Smooth muscle cell (in vitro differentiated cells): ENCODE results near the gene SPRR2G. TPM values are rescaled to one million over a fixed set of nuclear protein-coding genes. Genes with fewer than 3 reads are reported as not detected.
"Not testable (repeated sequence)": the region's sequence is repeated elsewhere in the genome, so short reads cannot be mapped to it uniquely, and the experiment has no call there.

ENCODE experiments used
- DNase-seq: peaks from one replicate; lab custom pipeline; 2025; ENCODE audit not compliant: unreplicated experiment; lab: John Stamatoyannopoulos, UW
- H2AFZ ChIP-seq: fragments of 200-600 bp; sonication (generic); 2 replicates; pipeline ENCODE4 v1.6.0; 2016; ENCODE audit warnings: antibody characterized with exemption, low read depth, mild to moderate bottlenecking
- H3F3A ChIP-seq: fragments of 200-600 bp; sonication (generic); 2 replicates; pipeline ENCODE4 v1.6.0; 2017; ENCODE audit warnings: antibody characterized with exemption, low read depth
- H3K27ac ChIP-seq: fragments of 200-600 bp; sonication (generic); 2 replicates; pipeline ENCODE4 v1.5.1; 2016; ENCODE audit warnings: low read depth, mild to moderate bottlenecking
- H3K27me3 ChIP-seq: fragments of 200-600 bp; sonication (generic); 2 replicates; pipeline ENCODE4 v1.6.1; 2016; ENCODE audit warnings: low read depth, mild to moderate bottlenecking
- H3K36me3 ChIP-seq: fragments of 200-600 bp; sonication (generic); 2 replicates; pipeline ENCODE4 v1.5.1; 2016; ENCODE audit warnings: low read depth
- H3K4me1 ChIP-seq: fragments of 200-600 bp; sonication (generic); 2 replicates; pipeline ENCODE4 v1.5.1; 2016; ENCODE audit warnings: low read depth
- H3K4me2 ChIP-seq: fragments of 200-600 bp; sonication (generic); 2 replicates; pipeline ENCODE4 v1.6.0; 2016; ENCODE audit warnings: mild to moderate bottlenecking
- H3K4me3 ChIP-seq: fragments of 200-600 bp; sonication (generic); 2 replicates; pipeline ENCODE4 v1.5.1; 2016; ENCODE audit warnings: mild to moderate bottlenecking
- H3K79me2 ChIP-seq: fragments of 200-600 bp; sonication (generic); 2 replicates; pipeline ENCODE4 v1.6.0; 2016; ENCODE audit warnings: low read depth, mild to moderate bottlenecking
- H3K9ac ChIP-seq: fragments of 200-600 bp; sonication (generic); 2 replicates; pipeline ENCODE4 v1.6.0; 2016; ENCODE audit warnings: low read depth
- H3K9me3 ChIP-seq: fragments of 200-600 bp; sonication (generic); replicated peaks from 2 replicates; pipeline ENCODE4 v1.5.1; 2016; ENCODE audit warnings: low read depth
- H4K20me1 ChIP-seq: fragments of 200-600 bp; sonication (generic); 2 replicates; pipeline ENCODE4 v1.6.0; 2016; ENCODE audit warnings: low read depth
- CTCF ChIP-seq: fragments of 200-600 bp; sonication (generic); IDR thresholded peaks from 2 replicates; pipeline ENCODE4 v1.5.1; 2017; ENCODE audit warnings: borderline replicate concordance, mild to moderate bottlenecking, antibody characterized with exemption; ENCODE audit not compliant: insufficient read depth, poor library complexity, severe bottlenecking
- WGBS: methylation state at CpG from one replicate; pipeline ENCODE4 v1.1.7; 2016; ENCODE audit warnings: low lambda C conversion rate; 5-methylcytosine and 5-hydroxymethylcytosine counted together
- polyA plus RNA-seq: library from polyadenylated mRNA; unstranded; fragments of >200 nt; fragmentation: Nextera tagmentation; extraction: Ambion mirVana; gene quantifications from 2 replicates; pipeline ENCODE4 v1.2.1, GENCODE V29; 2016
- total RNA-seq: library from RNA; depleted of rRNA; stranded (reverse); fragments of >200 nt; gene quantifications from 2 replicates; pipeline ENCODE4 v1.2.3, GENCODE V29; 2014

The SPRR2G gene
- total and polyA plus RNA-seq, 2 experiments from 2014 or later: 22.0 to 103 TPM

- WGBS: 79% methylated on average over 3 of the region's 3 CpGs
- Histone ChIP-seq H3K9ac (no peak overlapping the region), H3K4me3 (no peak overlapping the region), H4K20me1 (no peaks in the 10 kb centered on the region), H3K27ac (no peak overlapping the region), H3K79me2 (no peaks in the 10 kb centered on the region), H3K9me3 (peaks cover 7% of the 10 kb centered on the region), H3F3A (no peaks in the 10 kb centered on the region), H3K4me1 (no peaks in the 10 kb centered on the region), H3K36me3 (no peaks in the 10 kb centered on the region), H3K27me3 (no peaks in the 10 kb centered on the region), H3K4me2 (no peak overlapping the region), H2AFZ (no peak overlapping the region)
- TF ChIP-seq CTCF: no peak
- no peak for DNase-seq
These were observed 9.3 kb downstream of the SPRR2G start for GRCh38 chr1:153141377-153141776.

GRCh38 chr1:153140484-153140883 is 10.2 kb downstream of the SPRR2G start:
- Histone ChIP-seq H3K36me3 (no peaks in the 10 kb centered on the region), H3K27me3 (no peaks in the 10 kb centered on the region), H3K4me3 (no peak overlapping the region), H3K4me1 (no peaks in the 10 kb centered on the region), H3F3A (no peaks in the 10 kb centered on the region), H4K20me1 (no peaks in the 10 kb centered on the region), H3K27ac (no peak overlapping the region), H3K9ac (no peak overlapping the region), H3K9me3 (peaks cover 7% of the 10 kb centered on the region), H2AFZ (no peak overlapping the region), H3K4me2 (no peak overlapping the region), H3K79me2 (no peaks in the 10 kb centered on the region)
- no peak for TF ChIP-seq CTCF
- WGBS: 77% methylated on average over 3 of the region's 3 CpGs
- no peak for DNase-seq

DNA sequence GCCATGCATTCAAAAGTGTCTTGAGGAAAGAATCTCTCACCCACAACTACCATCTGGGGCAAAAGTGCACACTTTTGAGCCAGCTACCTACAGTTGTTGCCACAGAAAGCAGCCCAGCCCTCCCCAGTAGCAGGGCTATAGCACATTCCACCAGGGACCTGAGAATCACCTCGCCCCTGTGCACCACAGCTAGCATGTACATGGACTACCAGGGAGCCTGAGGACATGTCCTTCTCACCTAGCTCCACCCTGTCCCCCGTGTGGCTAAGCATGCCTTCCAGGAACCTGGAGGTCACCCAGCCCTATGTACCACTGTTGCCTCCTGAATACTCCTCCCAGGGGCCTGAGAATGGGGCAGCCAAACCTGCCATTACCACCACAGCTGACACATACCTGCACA is 16.9 kb downstream of the SPRR2G start:
- Histone ChIP-seq H2AFZ (no peak overlapping the region), H4K20me1 (no peaks in the 10 kb centered on the region), H3K27me3 (no peaks in the 10 kb centered on the region), H3K4me2 (no peak overlapping the region), H3K9ac (no peak overlapping the region), H3K79me2 (no peaks in the 10 kb centered on the region), H3K4me3 (no peak overlapping the region), H3F3A (no peaks in the 10 kb centered on the region), H3K36me3 (no peaks in the 10 kb centered on the region), H3K27ac (no peak overlapping the region), H3K4me1 (no peaks in the 10 kb centered on the region), H3K9me3 (peaks cover 2% of the 10 kb centered on the region)
- no peak for TF ChIP-seq CTCF
- no peak for DNase-seq
- WGBS: 82% methylated on average over 2 of the region's 2 CpGs

DNA sequence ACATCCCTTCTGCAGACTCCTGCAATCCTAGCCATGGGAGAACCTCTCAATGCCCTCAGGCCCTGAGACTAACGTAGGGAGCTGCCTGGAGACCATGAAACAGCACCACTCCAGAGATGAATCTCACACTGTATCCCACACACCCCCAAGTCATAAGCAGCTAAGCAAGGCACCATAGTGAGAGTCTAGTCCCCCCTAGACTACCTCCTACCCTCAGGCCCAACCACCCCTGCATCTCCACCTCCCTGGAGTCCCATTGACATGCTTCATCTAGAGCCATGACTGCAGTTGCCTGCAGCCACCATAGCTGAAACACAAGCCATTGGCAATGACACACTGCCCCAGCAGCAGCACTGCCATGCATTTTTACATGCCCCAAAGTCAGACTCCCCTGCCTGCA is 17.4 kb downstream of the SPRR2G start:
- no peak overlapping the region for H2AFZ ChIP-seq
- no peak overlapping the region for H3K9ac ChIP-seq
- 75% methylated on average over 1 of the region's 1 CpG for WGBS
- no peak overlapping the region for H3K4me3 ChIP-seq
- no peaks in the 10 kb centered on the region for H3K27me3 ChIP-seq
- H3K4me2 ChIP-seq: no peak overlapping the region
- no peaks in the 10 kb centered on the region for H3K36me3 ChIP-seq
- no peaks in the 10 kb centered on the region for H3F3A ChIP-seq
- TF ChIP-seq CTCF: no peak
- no peaks in the 10 kb centered on the region for H3K4me1 ChIP-seq
- no peaks in the 10 kb centered on the region for H4K20me1 ChIP-seq
- H3K27ac ChIP-seq: no peak overlapping the region
- no peaks in the 10 kb centered on the region for H3K9me3 ChIP-seq
- no peaks in the 10 kb centered on the region for H3K79me2 ChIP-seq
- DNase-seq: no peak

DNA sequence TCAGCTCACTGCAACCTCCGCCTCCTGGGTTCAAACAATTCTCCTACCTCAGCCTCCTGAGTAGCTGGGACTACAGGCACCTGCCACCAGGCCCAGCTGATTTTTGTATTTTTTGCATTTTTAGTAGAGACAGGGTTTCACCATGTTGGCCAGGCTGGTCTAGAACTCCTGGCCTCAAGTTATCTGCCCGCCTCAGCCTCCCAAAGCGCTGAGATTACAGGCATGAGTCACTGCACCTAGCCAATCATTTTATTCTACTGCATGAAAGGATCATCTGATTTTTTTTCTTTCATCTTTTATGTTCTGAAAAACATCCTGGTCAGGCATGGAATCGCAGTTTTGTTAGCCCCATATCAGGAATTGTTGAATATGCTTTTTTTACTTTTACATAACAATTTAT is 22.0 kb downstream of the SPRR2G start:
- H3K4me2 ChIP-seq: not testable (repeated sequence)
- WGBS: 82% methylated on average over 4 of the region's 4 CpGs

More for the DNA sequence above, 22.0 kb downstream of the SPRR2G start:
- not testable (repeated sequence) for H2AFZ ChIP-seq, H3K9me3 ChIP-seq, H3K27me3 ChIP-seq, H3K79me2 ChIP-seq, H3K9ac ChIP-seq, H3K4me1 ChIP-seq, DNase-seq, H3F3A ChIP-seq, H3K4me3 ChIP-seq, H4K20me1 ChIP-seq, H3K27ac ChIP-seq, H3K36me3 ChIP-seq
